WTC11 (cell line): ENCODE results near the gene RANBP6.

Source experiments
- ATF3 ChIP-seq: sonication (generic); formaldehyde crosslinking; conservative IDR thresholded peaks from 2 replicates; pipeline ENCODE4 v1.8.1; 2022; ENCODE audit warnings: mild to moderate bottlenecking, missing genetic modification reagents
- CTCF ChIP-seq: fragments of 200-600 bp; IDR thresholded peaks from 2 replicates; pipeline ENCODE4 v1.8.0; 2022; ENCODE audit warnings: antibody characterized with exemption
- E2F1 ChIP-seq: sonication (generic); formaldehyde crosslinking; IDR thresholded peaks from 2 replicates; pipeline ENCODE4 v1.8.0; 2022; ENCODE audit warnings: mild to moderate bottlenecking, missing genetic modification reagents
- ELF4 ChIP-seq: sonication (generic); formaldehyde crosslinking; IDR thresholded peaks from 2 replicates; pipeline ENCODE4 v1.8.1; 2022; ENCODE audit warnings: low read depth, mild to moderate bottlenecking, moderate library complexity, missing genetic modification reagents
- FOXP4 ChIP-seq: sonication (generic); formaldehyde crosslinking; IDR thresholded peaks from 2 replicates; pipeline ENCODE4 v1.8.0; 2022; ENCODE audit warnings: mild to moderate bottlenecking, missing genetic modification reagents
- HMGXB4 ChIP-seq: sonication (generic); formaldehyde crosslinking; IDR thresholded peaks from 2 replicates; pipeline ENCODE4 v1.8.1; 2023; ENCODE audit warnings: mild to moderate bottlenecking, moderate library complexity, missing genetic modification reagents
- MAX ChIP-seq: sonication (generic); formaldehyde crosslinking; IDR thresholded peaks from 2 replicates; pipeline ENCODE4 v1.8.0; 2022; ENCODE audit warnings: mild to moderate bottlenecking, missing genetic modification reagents
- MLX ChIP-seq: sonication (generic); formaldehyde crosslinking; IDR thresholded peaks from 2 replicates; pipeline ENCODE4 v1.8.1; 2023; ENCODE audit warnings: mild to moderate bottlenecking, missing genetic modification reagents, moderate library complexity
- MYBL2 ChIP-seq: sonication (generic); formaldehyde crosslinking; IDR thresholded peaks from 2 replicates; pipeline ENCODE4 v1.8.1; 2023; ENCODE audit warnings: mild to moderate bottlenecking, moderate library complexity, missing genetic modification reagents
- TP53 ChIP-seq: sonication (generic); formaldehyde crosslinking; IDR thresholded peaks from 2 replicates; pipeline ENCODE4 v1.8.1; 2023; ENCODE audit warnings: mild to moderate bottlenecking, missing genetic modification reagents
- ZSCAN18 ChIP-seq: fragments of 250-450 bp; sonication (Bioruptor Pico); IDR thresholded peaks from 2 replicates; pipeline ENCODE4 v2.1.2; 2022; ENCODE audit warnings: mild to moderate bottlenecking, moderate library complexity

- TF ChIP-seq CTCF, result no peak
- no peak for TF ChIP-seq TP53
- no peak for TF ChIP-seq MAX (CRISPR knock-in tag)
- no peak for TF ChIP-seq ATF3 (CRISPR knock-in tag)
- no peak for TF ChIP-seq FOXP4 (CRISPR knock-in tag)
- no peak for TF ChIP-seq E2F1 (CRISPR knock-in tag)
- TF ChIP-seq ELF4 (CRISPR knock-in tag), result no peak
- no peak for TF ChIP-seq MYBL2 (CRISPR knock-in tag)
- no peak for TF ChIP-seq HMGXB4 (CRISPR knock-in tag)
- TF ChIP-seq MLX (CRISPR knock-in tag), result no peak
- no peak for TF ChIP-seq ZSCAN18
These were observed 36.9 kb downstream of the RANBP6 start for GRCh38 chr9:5978523-5978922.
